NOMO-1 treated with dmso at 0.1 percent for 144 hours (cell line): ENCODE measurements around the gene SEMA3G.

Source experiments
- DNase-seq: peaks from one replicate; lab custom pipeline; 2025; ENCODE audit not compliant: unreplicated experiment; lab: John Stamatoyannopoulos, UW

The SEMA3G gene

DNA sequence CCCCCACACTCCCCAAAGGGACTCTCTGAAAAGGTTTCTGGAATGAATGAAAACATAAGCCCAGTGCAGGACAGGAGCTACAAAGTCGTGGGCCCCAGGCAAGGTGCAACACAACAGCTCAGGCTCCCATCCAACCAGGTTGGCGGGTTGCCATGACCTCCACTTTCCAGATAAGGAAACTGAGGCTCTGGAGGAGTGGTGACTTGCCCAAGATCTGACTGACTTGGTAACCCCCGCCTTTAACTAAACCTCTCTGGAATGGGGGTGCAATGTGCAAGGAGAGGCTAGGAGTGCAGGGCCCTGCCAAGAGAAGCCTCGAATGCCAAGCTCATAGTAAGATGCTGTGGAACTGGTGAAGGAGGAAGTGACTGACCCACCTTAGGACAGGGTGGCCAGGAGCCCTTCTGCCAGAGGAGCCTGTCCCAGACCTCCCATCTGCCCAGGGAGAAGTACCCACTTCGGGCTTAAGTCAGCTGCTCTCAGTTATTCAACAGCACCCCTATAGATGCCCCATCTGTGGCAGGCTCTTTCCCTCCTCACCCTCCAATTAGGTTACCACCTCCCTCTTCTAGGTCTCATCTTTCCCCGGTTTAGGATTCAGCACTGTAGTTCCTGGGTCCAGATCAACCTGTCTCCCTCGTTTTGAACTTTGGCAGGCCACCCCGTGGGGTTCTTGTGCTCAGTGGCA, 9.5 kb upstream of the SEMA3G start:
- DNase-seq: no peak

- no peak for DNase-seq
These were observed 8.8 kb upstream of the SEMA3G start, which contains the start of gene TNNC1 for GRCh38 chr3:52453496-52454249. Gene TNNC1 (minus strand): TSS chr3:52454041. CDS start chr3:52454015, 26 bp downstream.

GRCh38 chr3:52452570-52453221, 7.8 kb upstream of the SEMA3G start:
- no peak for DNase-seq

DNA sequence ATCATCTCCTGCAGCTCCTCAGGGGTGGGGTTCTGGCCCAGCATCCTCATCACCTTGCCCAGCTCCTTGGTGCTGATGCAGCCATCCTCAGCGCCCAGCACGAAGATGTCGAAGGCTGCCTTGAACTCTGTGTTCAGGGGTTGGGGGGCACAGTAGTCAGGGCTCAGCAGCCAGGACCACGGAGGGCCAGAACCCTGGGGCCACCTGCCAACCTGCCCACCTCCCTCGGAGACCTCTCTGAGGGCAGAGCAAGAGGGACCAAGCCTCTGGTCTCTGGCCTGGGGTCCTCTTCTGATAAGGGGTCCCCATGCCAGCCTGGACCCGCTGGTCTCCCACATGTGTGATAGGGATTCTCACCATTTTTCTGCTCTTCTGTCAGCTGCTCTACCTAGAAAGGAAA, 7.2 kb upstream of the SEMA3G start:
- DNase-seq: no peak

- no peak for DNase-seq
These were observed 6.6 kb upstream of the SEMA3G start for GRCh38 chr3:52451237-52452083.

DNA sequence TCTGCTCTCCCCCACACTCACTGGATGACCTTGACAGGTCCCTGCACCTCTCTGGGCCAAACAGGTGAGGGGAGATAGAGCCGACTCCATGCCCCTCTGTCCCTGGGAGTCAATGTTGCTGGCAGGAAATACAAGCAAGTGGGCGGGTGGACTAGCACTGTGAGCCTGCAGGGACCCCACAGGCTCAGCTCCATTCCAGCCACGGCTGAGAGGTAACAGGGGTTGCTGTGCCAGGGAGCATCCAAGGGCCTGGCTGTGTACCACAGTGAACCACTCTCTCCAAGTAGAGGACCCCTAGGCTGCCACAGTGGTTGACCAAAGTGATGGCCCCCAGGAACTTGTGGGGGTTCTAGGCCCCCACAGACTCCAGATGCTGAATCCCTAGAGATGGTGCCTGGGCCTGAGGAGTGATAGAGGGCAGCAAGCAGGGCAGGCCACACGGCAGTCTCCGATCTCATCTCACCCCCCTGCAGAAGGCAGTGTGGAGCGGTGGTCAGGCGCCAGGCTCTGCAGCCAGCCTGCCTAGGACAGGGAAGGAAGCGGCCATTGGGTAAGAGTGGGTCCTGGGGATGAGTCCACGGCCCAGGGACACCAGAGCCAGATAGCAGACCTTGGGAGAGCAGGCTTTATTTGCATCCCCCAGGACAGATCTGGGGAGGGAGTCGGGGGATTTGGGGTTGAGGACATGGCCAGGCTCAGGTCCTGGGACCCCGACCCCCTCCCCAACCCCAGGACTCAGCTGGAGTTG, 5.8 kb upstream of the SEMA3G start:
- DNase-seq: no peak

GRCh38 chr3:52447512-52448355, 2.8 kb upstream of the SEMA3G start:
- no peak for DNase-seq

- DNase-seq: no peak
These were observed 2.0 kb upstream of the SEMA3G start for GRCh38 chr3:52446631-52447511.

DNA sequence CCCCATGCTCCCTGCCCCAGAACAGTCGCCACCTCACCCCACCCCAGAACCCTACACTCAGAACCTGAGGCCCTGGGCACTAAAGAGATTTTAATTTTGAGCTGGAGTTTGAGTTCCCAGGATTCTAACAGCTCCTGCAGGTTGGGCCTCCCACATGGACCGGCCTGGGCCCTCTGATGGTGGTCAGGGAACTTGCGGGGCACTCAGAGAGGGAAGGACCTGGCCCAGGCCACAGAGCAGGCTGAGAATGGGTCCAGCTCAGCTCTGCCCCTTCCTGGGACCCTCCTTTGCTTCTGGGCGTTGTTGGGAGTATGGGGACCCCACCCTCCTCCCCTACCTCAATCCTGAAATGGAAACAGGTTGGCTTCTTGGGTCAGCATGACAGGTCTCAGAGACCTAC, 1.1 kb upstream of the SEMA3G start:
- no peak for DNase-seq

GRCh38 chr3:52443791-52444687, 864 bp downstream of the SEMA3G start:
- DNase-seq: no peak

GRCh38 chr3:52443268-52443610, 1.7 kb downstream of the SEMA3G start:
- DNase-seq: no peak

DNA sequence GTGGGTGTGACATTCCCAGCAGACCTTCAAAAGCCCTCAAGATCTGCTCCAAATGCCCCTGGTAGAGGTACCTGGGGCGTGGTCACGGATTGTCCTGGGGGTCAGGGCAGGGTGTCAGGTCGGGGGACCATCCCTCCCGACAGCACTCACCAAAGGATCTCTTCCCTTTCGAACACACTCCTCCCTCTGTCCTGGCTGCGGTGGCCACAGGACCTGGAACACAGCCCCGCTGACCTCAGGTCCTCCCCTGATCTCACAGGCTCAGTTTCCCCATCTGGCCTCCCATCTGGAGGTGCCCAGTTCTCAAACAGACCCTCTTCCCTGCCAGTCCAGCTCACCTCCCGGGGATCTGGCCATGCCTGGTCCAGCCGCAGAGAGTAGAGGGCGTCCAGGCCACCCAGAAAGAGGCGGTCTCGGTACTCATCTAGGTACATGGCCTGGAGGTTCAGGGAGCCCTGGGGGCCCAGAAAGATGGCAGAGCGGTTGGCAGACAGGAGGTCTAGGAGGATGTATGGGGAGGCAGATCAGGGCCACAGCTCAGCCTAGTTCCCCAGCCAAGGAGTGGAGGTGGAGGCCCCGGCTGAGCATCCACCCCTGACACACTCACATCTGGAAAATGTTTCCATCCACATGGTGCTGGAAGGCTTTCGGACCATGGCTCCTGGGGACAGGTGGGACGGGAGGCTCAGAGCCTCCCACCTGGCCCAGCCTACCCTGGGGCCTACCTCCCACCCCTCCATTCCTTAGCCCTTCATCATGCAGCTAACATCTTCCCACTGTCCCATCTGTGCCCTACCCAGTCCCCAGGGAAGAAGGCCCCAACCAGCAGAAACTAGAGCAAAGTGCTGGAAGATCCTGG, 2.3 kb downstream of the SEMA3G start:
- no peak for DNase-seq

GRCh38 chr3:52441772-52442332, 3.1 kb downstream of the SEMA3G start:
- DNase-seq: no peak

- no peak for DNase-seq
These were observed 3.7 kb downstream of the SEMA3G start for GRCh38 chr3:52441091-52441771.

DNA sequence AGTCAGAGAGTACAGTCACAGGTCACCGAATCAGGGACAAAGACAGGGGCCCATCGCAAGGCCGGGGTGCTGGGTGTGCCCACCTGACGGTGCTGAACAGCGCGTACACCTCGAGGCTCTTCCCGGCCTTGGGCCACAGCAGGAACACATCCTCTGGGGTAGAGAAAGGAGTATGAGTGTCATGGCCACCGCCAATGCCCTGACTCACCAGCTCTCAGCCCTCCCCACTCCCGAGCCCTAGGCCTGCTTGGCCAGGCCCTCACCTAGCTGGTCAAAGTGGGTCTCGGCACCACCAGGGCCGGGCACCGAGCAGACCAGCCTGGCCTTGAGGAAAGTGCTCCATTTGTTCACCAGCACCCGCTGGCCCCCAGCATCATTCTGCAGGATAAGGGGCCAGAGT, 4.2 kb downstream of the SEMA3G start:
- DNase-seq: no peak

DNA sequence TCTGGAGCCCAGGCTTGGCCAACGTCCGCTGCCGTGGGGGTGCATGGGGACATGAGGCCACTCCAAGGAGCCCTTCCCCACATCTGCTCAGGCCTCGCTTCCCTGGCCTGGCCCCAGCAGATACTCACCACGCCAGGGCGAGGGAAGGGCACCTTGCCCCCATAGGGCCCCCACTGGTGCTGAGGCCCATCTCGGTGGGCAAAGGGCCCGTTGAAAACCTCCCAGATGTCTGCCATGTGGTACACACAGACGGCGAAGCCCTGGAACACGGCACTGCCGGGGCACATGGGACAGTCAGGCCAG, 4.7 kb downstream of the SEMA3G start:
- no peak for DNase-seq
